Measurements from ENCODE around the gene PAPPA2. TPM values are rescaled to one million over a fixed set of nuclear protein-coding genes. Genes with fewer than 3 reads are reported as not detected.
"Not testable (repeated sequence)": the region's sequence is repeated elsewhere in the genome, so short reads cannot be mapped to it uniquely, and the experiment has no call there.

PAPPA2 gene
- total RNA-seq, 1 donor from 2014 or later: 3.1 TPM

GRCh38 chr1:176619261-176619660 lies 156.3 kb downstream of the PAPPA2 start:
- no peak overlapping the region for H3K9ac ChIP-seq (ENCODE audit: low read depth in 1 of 3, low read length in 3 of 3)
- H3K4me1 ChIP-seq (ENCODE audit: control insufficient read depth in 3 of 3, insufficient read depth in 3 of 3, low read length in 3 of 3): no peaks in the 10 kb centered on the region
- H3K27ac ChIP-seq (ENCODE audit: low read depth, low read length): no peak overlapping the region
- H3K36me3 ChIP-seq (ENCODE audit: control insufficient read depth in 3 of 3, insufficient read depth in 3 of 3, low read length in 3 of 3): no peaks in the 10 kb centered on the region
- no peaks in the 10 kb centered on the region for H3K27me3 ChIP-seq (ENCODE audit: control insufficient read depth in 3 of 3, insufficient read depth in 3 of 3, low read length in 3 of 3)
- H3K4me3 ChIP-seq (ENCODE audit: low read length in 3 of 3): no peak overlapping the region
- H3K9me3 ChIP-seq (ENCODE audit: control insufficient read depth in 3 of 3, low read length in 3 of 3): no peaks in the 10 kb centered on the region

DNA sequence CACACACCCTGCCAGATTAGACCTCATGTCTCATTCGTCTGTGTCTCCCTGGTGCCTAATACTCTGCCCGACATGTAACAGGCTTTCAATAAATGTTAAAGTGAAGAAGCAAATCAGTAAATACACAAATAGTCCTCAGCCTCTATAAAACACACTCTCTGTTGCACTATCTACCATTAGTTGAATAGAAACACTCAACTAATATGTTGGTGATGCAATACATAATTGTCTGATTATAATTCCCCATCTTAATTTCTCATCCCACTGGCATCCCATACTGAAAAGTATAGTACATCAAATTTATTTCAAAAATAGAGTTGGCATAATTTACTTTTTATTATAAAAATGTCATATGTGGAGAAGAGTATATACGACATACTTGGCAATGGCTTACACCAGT lies 162.4 kb downstream of the PAPPA2 start:
- H3K27ac ChIP-seq (ENCODE audit: low read depth, low read length): no peak overlapping the region
- H3K4me3 ChIP-seq (ENCODE audit: low read length in 3 of 3): no peak overlapping the region

DNA sequence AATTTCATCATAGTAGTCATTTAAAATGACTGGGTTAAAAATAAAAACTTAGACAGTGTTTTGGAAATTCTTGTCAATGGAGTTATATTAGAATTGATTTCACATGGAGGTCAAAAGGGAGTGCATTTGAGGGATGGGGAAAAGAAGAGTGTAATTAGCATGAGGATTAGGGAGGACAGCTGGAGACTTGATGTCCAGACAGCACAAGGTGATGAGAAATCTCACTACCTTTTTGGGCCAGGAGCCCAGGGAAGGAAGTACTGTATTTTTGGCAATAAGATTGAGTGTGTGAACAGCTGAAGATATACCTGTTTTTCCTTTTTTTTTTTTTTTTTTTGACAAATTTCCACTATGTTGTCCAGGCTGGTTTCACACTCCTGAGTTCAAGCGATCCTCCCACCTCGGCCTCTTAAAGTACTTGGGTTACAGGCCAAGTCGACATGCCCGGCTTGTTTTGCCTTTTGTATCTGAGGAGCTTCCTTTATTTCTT lies 163.6 kb downstream of the PAPPA2 start:
- H3K9me3 ChIP-seq (ENCODE audit: control insufficient read depth in 3 of 3, low read length in 3 of 3): no peaks in the 10 kb centered on the region
- no peak overlapping the region for H3K27ac ChIP-seq (ENCODE audit: low read depth, low read length)
- H3K36me3 ChIP-seq (ENCODE audit: control insufficient read depth in 3 of 3, insufficient read depth in 3 of 3, low read length in 3 of 3): no peaks in the 10 kb centered on the region
- H3K4me3 ChIP-seq (ENCODE audit: low read length in 3 of 3): no peak overlapping the region
- H3K4me1 ChIP-seq (ENCODE audit: control insufficient read depth in 3 of 3, insufficient read depth in 3 of 3, low read length in 3 of 3): no peaks in the 10 kb centered on the region
- no peak overlapping the region for H3K9ac ChIP-seq (ENCODE audit: low read depth in 1 of 3, low read length in 3 of 3)
- no peaks in the 10 kb centered on the region for H3K27me3 ChIP-seq (ENCODE audit: control insufficient read depth in 3 of 3, insufficient read depth in 3 of 3, low read length in 3 of 3)

More for the DNA sequence above, 162.4 kb downstream of the PAPPA2 start:
- no peak overlapping the region for H3K9ac ChIP-seq (ENCODE audit: low read depth in 1 of 3, low read length in 3 of 3)
- no peaks in the 10 kb centered on the region for H3K4me1 ChIP-seq (ENCODE audit: control insufficient read depth in 3 of 3, insufficient read depth in 3 of 3, low read length in 3 of 3)
- no peaks in the 10 kb centered on the region for H3K9me3 ChIP-seq (ENCODE audit: control insufficient read depth in 3 of 3, low read length in 3 of 3)
- no peaks in the 10 kb centered on the region for H3K36me3 ChIP-seq (ENCODE audit: control insufficient read depth in 3 of 3, insufficient read depth in 3 of 3, low read length in 3 of 3)
- H3K27me3 ChIP-seq (ENCODE audit: control insufficient read depth in 3 of 3, insufficient read depth in 3 of 3, low read length in 3 of 3): no peaks in the 10 kb centered on the region

GRCh38 chr1:176628775-176629174 lies 165.8 kb downstream of the PAPPA2 start:
- Histone ChIP-seq H3K9me3 (ENCODE audit: control insufficient read depth in 3 of 3, low read length in 3 of 3) (no peaks in the 10 kb centered on the region), H3K4me3 (ENCODE audit: low read length in 3 of 3) (no peak overlapping the region), H3K9ac (ENCODE audit: low read depth in 1 of 3, low read length in 3 of 3) (no peak overlapping the region), H3K36me3 (ENCODE audit: control insufficient read depth in 3 of 3, insufficient read depth in 3 of 3, low read length in 3 of 3) (no peaks in the 10 kb centered on the region), H3K4me1 (ENCODE audit: control insufficient read depth in 3 of 3, insufficient read depth in 3 of 3, low read length in 3 of 3) (no peaks in the 10 kb centered on the region), H3K27me3 (ENCODE audit: control insufficient read depth in 3 of 3, insufficient read depth in 3 of 3, low read length in 3 of 3) (no peaks in the 10 kb centered on the region), H3K27ac (ENCODE audit: low read depth, low read length) (no peak overlapping the region)

GRCh38 chr1:176634733-176635132 lies 171.8 kb downstream of the PAPPA2 start:
- not testable (repeated sequence) for H3K36me3 ChIP-seq (ENCODE audit: control insufficient read depth in 3 of 3, insufficient read depth in 3 of 3, low read length in 3 of 3); H3K4me3 ChIP-seq (ENCODE audit: low read length in 3 of 3); H3K27ac ChIP-seq (ENCODE audit: low read depth, low read length); H3K4me1 ChIP-seq (ENCODE audit: control insufficient read depth in 3 of 3, insufficient read depth in 3 of 3, low read length in 3 of 3); H3K9ac ChIP-seq (ENCODE audit: low read depth in 1 of 3, low read length in 3 of 3); H3K9me3 ChIP-seq (ENCODE audit: control insufficient read depth in 3 of 3, low read length in 3 of 3); H3K27me3 ChIP-seq (ENCODE audit: control insufficient read depth in 3 of 3, insufficient read depth in 3 of 3, low read length in 3 of 3)

GRCh38 chr1:176638713-176639526 lies 175.9 kb downstream of the PAPPA2 start:
- no peak overlapping the region for H3K27ac ChIP-seq (ENCODE audit: low read depth, low read length)
- no peaks in the 10 kb centered on the region for H3K4me1 ChIP-seq (ENCODE audit: control insufficient read depth in 3 of 3, insufficient read depth in 3 of 3, low read length in 3 of 3)
- no peaks in the 10 kb centered on the region for H3K27me3 ChIP-seq (ENCODE audit: control insufficient read depth in 3 of 3, insufficient read depth in 3 of 3, low read length in 3 of 3)
- H3K36me3 ChIP-seq (ENCODE audit: control insufficient read depth in 3 of 3, insufficient read depth in 3 of 3, low read length in 3 of 3): no peaks in the 10 kb centered on the region
- H3K9me3 ChIP-seq (ENCODE audit: control insufficient read depth in 3 of 3, low read length in 3 of 3): no peaks in the 10 kb centered on the region
- H3K4me3 ChIP-seq (ENCODE audit: low read length in 3 of 3): no peak overlapping the region
- H3K9ac ChIP-seq (ENCODE audit: low read depth in 1 of 3, low read length in 3 of 3): no peak overlapping the region

DNA sequence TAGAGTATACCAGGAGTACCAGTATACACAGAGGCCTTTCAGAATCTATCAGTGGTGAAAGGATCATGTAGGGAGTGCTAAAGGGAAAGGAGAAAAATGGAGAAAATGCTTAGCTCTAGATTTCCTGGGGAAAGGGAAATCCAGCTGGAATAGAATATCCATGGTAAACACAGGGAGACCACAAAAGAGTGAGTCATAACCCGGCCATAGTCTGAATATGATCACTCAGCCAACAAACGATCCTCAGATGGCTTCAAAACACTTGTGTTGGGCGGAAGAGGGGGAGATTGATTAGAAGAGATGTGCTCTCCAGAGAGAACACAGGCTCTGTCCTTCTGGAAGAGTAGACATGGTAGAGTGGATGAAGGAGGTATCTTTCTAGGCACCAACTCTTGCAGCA lies 180.6 kb downstream of the PAPPA2 start:
- H3K4me1 ChIP-seq (ENCODE audit: control insufficient read depth in 3 of 3, insufficient read depth in 3 of 3, low read length in 3 of 3): no peaks in the 10 kb centered on the region
- H3K27ac ChIP-seq (ENCODE audit: low read depth, low read length): no peak overlapping the region
- no peak overlapping the region for H3K4me3 ChIP-seq (ENCODE audit: low read length in 3 of 3)
- no peaks in the 10 kb centered on the region for H3K27me3 ChIP-seq (ENCODE audit: control insufficient read depth in 3 of 3, insufficient read depth in 3 of 3, low read length in 3 of 3)
- H3K9me3 ChIP-seq (ENCODE audit: control insufficient read depth in 3 of 3, low read length in 3 of 3): no peaks in the 10 kb centered on the region
- no peak overlapping the region for H3K9ac ChIP-seq (ENCODE audit: low read depth in 1 of 3, low read length in 3 of 3)
- H3K36me3 ChIP-seq (ENCODE audit: control insufficient read depth in 3 of 3, insufficient read depth in 3 of 3, low read length in 3 of 3): no peaks in the 10 kb centered on the region

DNA sequence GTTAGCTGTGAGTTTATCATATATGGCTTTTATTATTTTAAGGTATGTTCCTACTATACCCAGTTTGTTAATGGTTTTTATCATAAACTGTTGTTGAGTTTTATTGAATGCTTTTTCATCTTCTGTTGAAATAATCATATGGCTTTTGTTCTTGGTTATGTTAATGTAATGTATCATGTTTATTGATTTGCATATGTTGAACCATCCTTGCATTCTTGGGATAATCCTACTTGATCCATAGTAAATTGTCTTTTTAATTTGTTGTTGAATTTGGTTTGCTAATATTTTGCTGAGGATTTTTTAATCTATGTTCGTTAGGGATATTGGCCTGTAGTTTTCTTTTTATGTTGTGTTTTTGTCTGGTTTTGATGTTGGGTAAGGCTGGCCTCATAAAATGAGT lies 185.6 kb downstream of the PAPPA2 start:
- H3K36me3 ChIP-seq (ENCODE audit: control insufficient read depth in 3 of 3, insufficient read depth in 3 of 3, low read length in 3 of 3): no peaks in the 10 kb centered on the region
- no peak overlapping the region for H3K4me3 ChIP-seq (ENCODE audit: low read length in 3 of 3)
- H3K9me3 ChIP-seq (ENCODE audit: control insufficient read depth in 3 of 3, low read length in 3 of 3): peaks cover 0 to 5% (median 0%) of the 10 kb centered on the region in 3 donors
- no peak overlapping the region for H3K27ac ChIP-seq (ENCODE audit: low read depth, low read length)
- no peaks in the 10 kb centered on the region for H3K27me3 ChIP-seq (ENCODE audit: control insufficient read depth in 3 of 3, insufficient read depth in 3 of 3, low read length in 3 of 3)
- no peaks in the 10 kb centered on the region for H3K4me1 ChIP-seq (ENCODE audit: control insufficient read depth in 3 of 3, insufficient read depth in 3 of 3, low read length in 3 of 3)
- no peak overlapping the region for H3K9ac ChIP-seq (ENCODE audit: low read depth in 1 of 3, low read length in 3 of 3)

- Histone ChIP-seq H3K27me3 (ENCODE audit: control insufficient read depth in 3 of 3, insufficient read depth in 3 of 3, low read length in 3 of 3) (no peaks in the 10 kb centered on the region), H3K4me3 (ENCODE audit: low read length in 3 of 3) (peak overlapping the region in 1 of 3 donors; percentile 17), H3K27ac (ENCODE audit: low read depth, low read length) (peak overlapping the region; percentile 87), H3K36me3 (ENCODE audit: control insufficient read depth in 3 of 3, insufficient read depth in 3 of 3, low read length in 3 of 3) (no peaks in the 10 kb centered on the region), H3K9ac (ENCODE audit: low read depth in 1 of 3, low read length in 3 of 3) (peak overlapping the region in 1 of 3 donors; percentile 3), H3K9me3 (ENCODE audit: control insufficient read depth in 3 of 3, low read length in 3 of 3) (peaks cover 0 to 5% (median 0%) of the 10 kb centered on the region in 3 donors), H3K4me1 (ENCODE audit: control insufficient read depth in 3 of 3, insufficient read depth in 3 of 3, low read length in 3 of 3) (peaks cover 0 to 7% (median 4%) of the 10 kb centered on the region in 3 donors)
Observed at GRCh38 chr1:176656257-176656995, 193.5 kb downstream of the PAPPA2 start.

GRCh38 chr1:176669782-176670181 lies 206.8 kb downstream of the PAPPA2 start:
- Histone ChIP-seq H3K4me3 (ENCODE audit: low read length in 3 of 3) (no peak overlapping the region), H3K9me3 (ENCODE audit: control insufficient read depth in 3 of 3, low read length in 3 of 3) (no peaks in the 10 kb centered on the region), H3K36me3 (ENCODE audit: control insufficient read depth in 3 of 3, insufficient read depth in 3 of 3, low read length in 3 of 3) (no peaks in the 10 kb centered on the region), H3K27ac (ENCODE audit: low read depth, low read length) (no peak overlapping the region), H3K9ac (ENCODE audit: low read depth in 1 of 3, low read length in 3 of 3) (no peak overlapping the region), H3K27me3 (ENCODE audit: control insufficient read depth in 3 of 3, insufficient read depth in 3 of 3, low read length in 3 of 3) (no peaks in the 10 kb centered on the region), H3K4me1 (ENCODE audit: control insufficient read depth in 3 of 3, insufficient read depth in 3 of 3, low read length in 3 of 3) (no peaks in the 10 kb centered on the region)
